ENCODE measurements around the gene PRRX1.

DNA sequence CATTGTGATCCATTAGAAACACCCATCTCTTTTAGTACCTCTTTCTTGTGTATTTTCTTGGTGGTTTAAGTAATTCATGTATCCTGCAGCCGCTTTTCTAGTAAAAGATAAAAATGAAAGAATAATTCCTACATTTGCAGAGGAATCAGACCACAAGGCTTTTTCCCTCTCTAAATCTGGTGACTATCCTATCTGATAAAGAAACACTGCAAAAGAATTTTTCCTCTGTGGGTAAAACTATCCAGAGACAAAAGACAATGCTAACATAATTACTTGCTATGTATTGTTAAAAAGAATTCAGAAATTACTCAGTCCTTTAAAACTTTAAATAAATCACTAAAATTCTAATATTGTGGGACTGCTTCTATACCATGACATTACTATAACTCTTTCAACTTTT is 51.0 kb downstream of the PRRX1 start:
- TF ChIP-seq, protein P1, sequence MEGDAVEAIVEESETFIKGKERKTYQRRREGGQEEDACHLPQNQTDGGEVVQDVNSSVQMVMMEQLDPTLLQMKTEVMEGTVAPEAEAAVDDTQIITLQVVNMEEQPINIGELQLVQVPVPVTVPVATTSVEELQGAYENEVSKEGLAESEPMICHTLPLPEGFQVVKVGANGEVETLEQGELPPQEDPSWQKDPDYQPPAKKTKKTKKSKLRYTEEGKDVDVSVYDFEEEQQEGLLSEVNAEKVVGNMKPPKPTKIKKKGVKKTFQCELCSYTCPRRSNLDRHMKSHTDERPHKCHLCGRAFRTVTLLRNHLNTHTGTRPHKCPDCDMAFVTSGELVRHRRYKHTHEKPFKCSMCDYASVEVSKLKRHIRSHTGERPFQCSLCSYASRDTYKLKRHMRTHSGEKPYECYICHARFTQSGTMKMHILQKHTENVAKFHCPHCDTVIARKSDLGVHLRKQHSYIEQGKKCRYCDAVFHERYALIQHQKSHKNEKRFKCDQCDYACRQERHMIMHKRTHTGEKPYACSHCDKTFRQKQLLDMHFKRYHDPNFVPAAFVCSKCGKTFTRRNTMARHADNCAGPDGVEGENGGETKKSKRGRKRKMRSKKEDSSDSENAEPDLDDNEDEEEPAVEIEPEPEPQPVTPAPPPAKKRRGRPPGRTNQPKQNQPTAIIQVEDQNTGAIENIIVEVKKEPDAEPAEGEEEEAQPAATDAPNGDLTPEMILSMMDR (conservative IDR thresholded peaks at IDR 0.05 in 1 of 2, IDR thresholded peaks at IDR 0.05 in 1 of 2; ENCODE audit: extremely low read depth in 1 of 2, insufficient read depth in 1 of 2, low read depth in 1 of 2, low read length in 2 of 2) = no peak
- TF ChIP-seq EZH2 (IDR thresholded peaks at IDR 0.05; ENCODE audit: borderline replicate concordance, low read length) = no peak
